DND-41 (cell line): ENCODE results near the gene S100A9.
"Not testable (repeated sequence)": the region's sequence is repeated elsewhere in the genome, so short reads cannot be mapped to it uniquely, and the experiment has no call there.

ENCODE experiments used
- EZH2 ChIP-seq: IDR thresholded peaks from 3 replicates; pipeline ENCODE4 v1.6.1; 2012; ENCODE audit warnings: borderline replicate concordance, low read depth, mild to moderate bottlenecking, moderate library complexity, low read length, inconsistent platforms; ENCODE audit not compliant: severe bottlenecking
- TF ChIP-seq, protein P1 (sequence below): IDR thresholded peaks from 2 replicates; pipeline ENCODE4 v1.5.1; 2012; ENCODE audit warnings: borderline replicate concordance, low read length, moderate library complexity, mild to moderate bottlenecking; ENCODE audit not compliant: poor library complexity, severe bottlenecking; ENCODE audit errors: extremely low read depth

DNA sequence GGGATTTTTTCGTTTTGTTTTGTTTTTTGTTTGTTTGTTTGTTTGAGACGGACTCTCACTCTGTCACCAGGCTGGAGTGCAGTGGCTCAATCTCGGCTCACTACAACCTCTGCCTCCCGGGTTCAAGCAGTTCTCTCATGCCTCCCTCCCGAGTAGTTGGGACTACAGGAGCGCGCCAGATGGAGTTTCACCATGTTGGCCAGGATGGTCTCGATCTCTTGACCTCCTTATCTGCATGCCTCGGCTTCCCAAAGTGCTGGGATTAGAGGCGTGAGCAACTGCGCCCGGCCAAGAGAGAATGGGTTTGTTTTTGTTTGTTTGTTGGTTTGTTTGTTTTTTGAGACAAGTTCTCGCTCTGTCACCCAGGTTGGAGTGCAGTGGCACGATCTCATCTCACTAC lies 10.6 kb upstream of the S100A9 start:
- TF ChIP-seq, protein P1, sequence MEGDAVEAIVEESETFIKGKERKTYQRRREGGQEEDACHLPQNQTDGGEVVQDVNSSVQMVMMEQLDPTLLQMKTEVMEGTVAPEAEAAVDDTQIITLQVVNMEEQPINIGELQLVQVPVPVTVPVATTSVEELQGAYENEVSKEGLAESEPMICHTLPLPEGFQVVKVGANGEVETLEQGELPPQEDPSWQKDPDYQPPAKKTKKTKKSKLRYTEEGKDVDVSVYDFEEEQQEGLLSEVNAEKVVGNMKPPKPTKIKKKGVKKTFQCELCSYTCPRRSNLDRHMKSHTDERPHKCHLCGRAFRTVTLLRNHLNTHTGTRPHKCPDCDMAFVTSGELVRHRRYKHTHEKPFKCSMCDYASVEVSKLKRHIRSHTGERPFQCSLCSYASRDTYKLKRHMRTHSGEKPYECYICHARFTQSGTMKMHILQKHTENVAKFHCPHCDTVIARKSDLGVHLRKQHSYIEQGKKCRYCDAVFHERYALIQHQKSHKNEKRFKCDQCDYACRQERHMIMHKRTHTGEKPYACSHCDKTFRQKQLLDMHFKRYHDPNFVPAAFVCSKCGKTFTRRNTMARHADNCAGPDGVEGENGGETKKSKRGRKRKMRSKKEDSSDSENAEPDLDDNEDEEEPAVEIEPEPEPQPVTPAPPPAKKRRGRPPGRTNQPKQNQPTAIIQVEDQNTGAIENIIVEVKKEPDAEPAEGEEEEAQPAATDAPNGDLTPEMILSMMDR: not testable (repeated sequence)
- not testable (repeated sequence) for TF ChIP-seq EZH2
